NCI-H69 (cell line): ENCODE measurements around the gene PGK1.
"Not testable (repeated sequence)": the region's sequence is repeated elsewhere in the genome, so short reads cannot be mapped to it uniquely, and the experiment has no call there.

Experiments used
- DNase-seq: peaks from one replicate; lab custom pipeline; 2025; lab: John Stamatoyannopoulos, UW

The PGK1 gene

DNA sequence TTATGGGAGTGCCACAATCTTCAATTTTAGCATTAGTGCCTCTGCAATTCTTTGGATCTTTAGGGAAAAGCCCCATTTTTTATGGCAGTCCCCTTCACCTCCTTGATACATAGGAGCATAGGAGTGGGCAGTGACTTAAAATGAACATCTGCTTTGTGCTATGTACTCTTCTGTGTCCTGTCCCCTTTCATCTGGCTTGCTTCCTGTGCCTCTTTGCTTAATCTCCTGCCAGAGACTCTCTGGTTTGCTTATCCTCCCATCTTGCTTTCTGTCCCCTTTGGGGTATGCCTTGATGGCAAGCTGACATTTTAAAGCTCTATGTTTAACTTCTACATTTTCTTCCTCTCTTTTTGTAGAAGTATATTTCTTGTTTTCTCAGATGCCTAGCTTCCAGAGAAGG lies 12.3 kb downstream of the PGK1 start:
- DNase-seq, result no peak

GRCh38 chrX:78116766-78117165 lies 12.7 kb downstream of the PGK1 start:
- DNase-seq, result no peak

DNA sequence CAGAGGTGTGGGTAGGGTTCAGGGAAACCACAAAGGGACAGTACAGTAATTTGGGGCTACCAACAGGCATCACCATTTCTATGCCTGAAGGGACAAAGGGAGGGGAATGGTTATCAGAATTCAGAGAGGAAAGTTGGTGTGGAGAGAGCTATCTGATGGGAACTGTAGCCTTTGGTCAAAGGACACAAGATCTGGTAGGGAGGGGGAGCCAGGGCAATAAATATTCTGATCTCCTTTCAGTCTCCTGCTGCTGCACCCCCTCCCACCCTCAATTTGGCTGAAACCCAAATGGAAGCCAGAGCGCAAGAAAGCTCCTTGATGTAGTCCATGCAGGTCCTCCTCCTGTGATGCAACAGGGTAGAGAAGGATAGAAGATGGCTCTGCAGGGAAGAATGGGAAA lies 14.6 kb downstream of the PGK1 start:
- no peak for DNase-seq

DNA sequence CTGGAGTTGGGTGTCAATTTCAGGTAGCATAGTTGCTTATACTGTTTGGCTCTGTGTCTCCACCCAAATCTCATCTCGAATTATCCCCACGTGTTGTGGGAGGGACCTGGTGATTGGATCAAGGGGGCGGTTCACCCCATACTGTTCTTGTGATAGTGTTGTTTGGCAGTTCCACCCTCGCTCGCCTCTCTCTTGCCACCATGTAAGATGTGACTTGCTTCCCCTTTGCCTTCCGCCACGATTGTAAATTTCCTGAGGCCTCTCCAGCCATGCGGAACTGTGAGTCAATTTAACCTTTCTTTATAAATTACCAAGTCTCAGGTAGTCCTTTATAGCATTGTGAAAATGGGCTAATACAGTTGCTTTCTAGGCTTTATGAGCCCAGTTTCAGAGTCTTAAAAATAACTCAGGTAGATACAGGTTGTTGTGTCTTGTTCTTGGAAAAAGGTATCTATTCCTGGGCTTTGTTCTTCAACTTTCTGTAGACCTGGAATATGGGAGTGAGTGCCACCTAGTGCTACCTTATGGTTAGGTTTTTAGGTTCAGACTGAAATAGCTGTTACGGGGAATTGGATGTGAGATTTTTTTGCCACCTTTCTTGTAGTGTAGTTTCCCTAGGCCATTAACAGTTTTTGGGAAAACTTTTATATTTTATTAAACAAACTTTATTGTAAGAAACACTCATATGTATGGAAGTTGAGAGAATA lies 15.6 kb downstream of the PGK1 start:
- DNase-seq, result peak; percentile 12

DNA sequence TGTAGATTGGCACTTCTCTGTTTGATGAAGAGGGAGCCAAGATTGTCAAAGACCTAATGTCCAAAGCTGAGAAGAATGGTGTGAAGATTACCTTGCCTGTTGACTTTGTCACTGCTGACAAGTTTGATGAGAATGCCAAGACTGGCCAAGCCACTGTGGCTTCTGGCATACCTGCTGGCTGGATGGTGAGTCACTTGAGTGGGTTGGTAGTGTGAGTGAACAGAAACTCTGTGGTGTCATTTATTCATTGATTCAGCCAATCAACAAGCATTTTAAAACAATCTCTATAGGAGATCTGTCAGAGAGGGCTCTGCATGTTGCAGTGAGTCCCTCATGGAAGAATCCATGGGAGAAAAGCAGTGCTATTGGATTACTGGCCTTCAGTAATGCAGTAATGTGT lies 19.1 kb downstream of the PGK1 start:
- no peak for DNase-seq

DNA sequence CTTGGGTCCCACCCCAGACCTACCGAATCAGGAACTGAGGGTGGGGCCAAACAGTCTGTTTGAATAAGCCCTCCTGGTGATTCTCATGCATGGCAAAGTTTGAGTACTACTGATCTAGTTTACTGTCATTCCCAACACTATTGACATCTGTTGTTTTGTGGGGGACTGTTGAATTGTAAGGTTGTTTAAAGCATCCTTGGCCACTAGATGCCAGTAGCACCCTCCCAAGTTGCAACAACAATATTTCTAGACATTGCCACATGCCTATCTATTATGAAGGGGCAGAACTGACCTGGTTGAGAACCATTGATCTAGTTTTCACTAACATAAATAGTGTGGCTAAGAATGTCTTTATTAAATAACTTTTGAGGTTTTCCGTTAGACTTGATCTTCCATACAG lies 20.3 kb downstream of the PGK1 start:
- DNase-seq, result no peak

- no peak for DNase-seq
These were observed 21.1 kb downstream of the PGK1 start for GRCh38 chrX:78125148-78125547.

GRCh38 chrX:78125781-78126180 lies 21.7 kb downstream of the PGK1 start:
- not testable (repeated sequence) for DNase-seq

DNA sequence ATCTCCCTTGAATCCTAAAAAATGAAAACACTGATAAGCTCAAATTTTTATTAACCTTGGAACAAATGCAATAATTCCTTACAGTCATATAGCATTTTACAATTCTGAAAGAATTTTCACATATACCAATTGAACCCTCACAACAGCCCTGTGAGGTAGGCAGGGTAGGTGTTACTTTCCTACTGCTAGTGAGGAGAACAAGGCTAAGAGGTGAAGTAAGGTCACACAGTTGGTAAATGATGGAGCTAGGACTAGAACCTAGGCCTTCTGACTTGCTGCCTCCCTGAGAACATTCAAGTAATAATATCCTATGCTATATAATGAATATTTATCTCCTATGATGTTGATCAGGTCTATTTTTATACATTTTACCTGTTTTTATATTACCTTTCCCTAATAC lies 25.7 kb downstream of the PGK1 start:
- no peak for DNase-seq

- no peak for DNase-seq
These were observed 26.3 kb downstream of the PGK1 start for GRCh38 chrX:78130396-78130795.

GRCh38 chrX:78131117-78131516 lies 27.1 kb downstream of the PGK1 start:
- DNase-seq, result no peak

GRCh38 chrX:78133238-78133960 lies 29.4 kb downstream of the PGK1 start:
- DNase-seq, result no peak

GRCh38 chrX:78139160-78140123 lies 35.4 kb downstream of the PGK1 start, which contains the start of gene TAF9B:
TAF9B (minus strand) TSS chrX:78139650; CDS start chrX:78139611, 39 bp downstream.
- peak; percentile 92 for DNase-seq

DNA sequence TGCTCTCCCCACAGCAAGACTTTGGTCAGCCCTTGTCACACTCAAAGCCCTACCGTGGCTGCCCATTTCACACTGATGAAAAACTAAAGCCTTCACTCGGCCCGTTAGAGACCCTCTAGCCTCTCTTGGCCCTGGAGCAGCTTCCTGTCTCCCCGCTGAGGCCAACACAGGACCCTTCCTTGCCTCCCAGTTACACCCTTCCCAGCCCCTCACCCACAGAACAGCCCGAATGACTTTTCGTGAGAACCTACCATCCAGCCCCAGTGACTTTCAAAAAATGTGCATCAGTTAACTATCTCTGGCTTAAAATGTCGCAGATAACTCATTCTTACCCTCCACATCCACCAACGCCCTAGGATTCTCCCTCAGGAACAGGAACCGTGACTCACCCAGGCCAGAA lies 36.2 kb downstream of the PGK1 start:
- DNase-seq, result no peak

DNA sequence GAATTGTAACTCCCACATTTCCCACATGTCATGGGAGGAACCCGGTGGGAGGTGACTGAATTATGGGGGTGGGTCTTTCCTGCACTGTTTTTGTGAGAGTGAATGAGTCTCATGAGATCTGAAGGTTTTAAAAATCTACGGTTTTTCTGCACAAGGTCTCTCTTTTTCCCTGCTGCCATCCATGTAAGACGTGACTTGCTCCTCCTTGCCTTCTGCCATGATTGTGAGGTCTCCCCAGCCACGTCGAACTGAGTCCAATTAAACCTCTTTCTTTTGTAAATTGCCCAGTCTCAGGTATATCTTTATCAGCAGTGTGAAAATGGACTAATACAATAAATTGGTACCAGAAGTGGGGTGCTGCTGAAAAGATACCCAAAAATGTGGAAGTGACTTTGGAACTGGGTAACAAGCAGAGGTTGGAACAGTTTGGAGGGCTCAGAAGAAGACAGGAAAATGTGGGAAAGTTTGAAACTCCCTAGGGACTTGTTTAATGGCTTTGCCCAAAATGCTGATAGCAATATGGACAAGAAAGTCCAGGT lies 43.0 kb downstream of the PGK1 start:
- not testable (repeated sequence) for DNase-seq

DNA sequence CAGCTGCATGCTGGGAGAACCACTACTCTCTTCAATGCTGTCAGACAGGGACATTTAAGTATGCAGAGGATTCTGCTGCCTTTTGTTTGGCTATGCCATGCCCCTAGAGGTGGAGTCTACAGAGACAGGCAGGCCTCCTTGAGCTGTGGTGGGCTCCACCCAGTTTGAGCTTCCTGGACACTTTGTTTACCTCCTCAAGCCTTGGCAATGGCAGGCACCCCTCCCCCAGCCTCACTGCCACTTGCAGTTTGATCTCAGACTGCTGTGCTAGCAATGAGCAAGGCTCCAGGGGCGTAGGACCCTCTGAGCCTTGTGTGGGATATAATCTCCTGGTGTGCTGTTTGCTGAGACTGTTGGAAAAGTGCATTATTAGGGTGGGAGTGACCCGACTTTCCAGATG lies 53.3 kb downstream of the PGK1 start:
- not testable (repeated sequence) for DNase-seq

DNA sequence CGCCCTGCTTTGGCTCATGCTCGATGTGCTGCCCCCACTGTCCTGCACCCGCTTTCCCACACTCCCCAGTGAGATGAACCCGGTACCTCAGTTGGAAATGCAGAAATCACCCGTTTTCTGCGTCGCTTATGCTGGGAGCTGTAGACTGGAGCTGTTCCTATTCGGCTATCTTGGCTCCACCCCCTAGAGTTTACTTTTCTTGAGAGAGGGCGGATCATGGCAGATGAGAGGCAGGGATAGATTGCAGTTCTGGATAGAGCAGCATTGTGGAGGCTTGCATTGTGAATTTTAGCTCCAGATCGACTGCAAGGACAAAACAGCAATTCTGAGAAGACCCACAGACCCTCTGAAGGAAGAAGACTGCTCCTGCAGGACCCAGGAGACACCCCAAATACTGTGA lies 53.8 kb downstream of the PGK1 start:
- not testable (repeated sequence) for DNase-seq

GRCh38 chrX:78160711-78161110 lies 56.7 kb downstream of the PGK1 start:
- not testable (repeated sequence) for DNase-seq

- DNase-seq, result not testable (repeated sequence)
These were observed 59.1 kb downstream of the PGK1 start for GRCh38 chrX:78163175-78163574.

GRCh38 chrX:78165425-78165824 lies 61.4 kb downstream of the PGK1 start:
- no peak for DNase-seq

DNA sequence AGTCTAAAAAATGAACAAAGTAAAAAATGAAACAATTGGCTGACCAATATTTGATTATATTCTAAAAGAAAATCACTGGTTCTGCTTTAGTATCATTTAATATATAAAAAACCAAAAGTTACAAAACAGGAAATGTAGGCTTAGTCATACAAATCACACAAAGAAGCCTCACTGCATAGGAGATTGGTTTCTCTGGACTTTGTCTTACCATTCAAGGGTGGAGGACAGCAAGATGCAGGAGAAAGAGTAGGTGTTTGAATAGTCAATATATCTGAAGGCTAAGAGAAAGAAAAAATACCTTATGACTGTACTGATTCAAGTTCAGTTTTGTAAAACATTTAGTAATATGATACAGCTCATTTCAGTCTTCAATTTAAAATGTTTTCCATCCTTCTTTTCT lies 64.0 kb downstream of the PGK1 start:
- DNase-seq, result no peak
